ENCODE data around the gene HTR7. TPM values are rescaled to one million over a fixed set of nuclear protein-coding genes. Genes with fewer than 3 reads are reported as not detected.

Gene HTR7
- total and polyA plus RNA-seq, 2 of the 8 experiments (the other 6 are each of a cell fraction or from before 2014, with no cell fraction given): 22.9 to 24.6 TPM

- Histone ChIP-seq H2BK120ac (replicated peaks; ENCODE audit: low read depth, low read length) (no peak overlapping the region), H4K5ac (ENCODE audit: insufficient read length, low read depth, low read length) (no peak overlapping the region), H2BK15ac (ENCODE audit: low read length) (no peak overlapping the region), H2AK5ac (ENCODE audit: low read depth, low read length) (no peak overlapping the region), H2AFZ (ENCODE audit: low read length) (no peak overlapping the region), H3K56ac (replicated peaks; ENCODE audit: insufficient read length, low read depth, low read length) (no peak overlapping the region), H3K4me3 (ENCODE audit: extremely low read depth in 1 of 4, insufficient read depth in 2 of 4, low read depth in 3 of 4, low read length in 4 of 4) (no peak overlapping the region), H3K18ac (ENCODE audit: extremely low read depth, low read length) (no peak overlapping the region), H4K91ac (replicated peaks; ENCODE audit: insufficient read length, low read length) (no peak overlapping the region), H3K27me3 (replicated peaks in 1 of 4; ENCODE audit: control insufficient read depth in 3 of 4, extremely low read depth in 1 of 4, insufficient read depth in 3 of 4, low read length in 3 of 4) (peaks cover 0 to 2% (median 0%) of the 10 kb centered on the region in 4 experiments; a peak in 1 of 7 replicates), H3K4me1 (replicated peaks in 1 of 4; ENCODE audit: control insufficient read depth in 3 of 4, insufficient read depth in 4 of 4, low read length in 3 of 4) (peaks cover 0 to 11% (median 4%) of the 10 kb centered on the region in 4 experiments; a peak in 5 of 7 replicates), H3K14ac (ENCODE audit: insufficient read length) (no peak overlapping the region), H3K4ac (replicated peaks; ENCODE audit: insufficient read length, low read depth, low read length) (no peak overlapping the region), H2BK20ac (ENCODE audit: low read length) (no peak overlapping the region), H3K27ac (ENCODE audit: low read depth, low read length) (no peak overlapping the region), H4K20me1 (replicated peaks in 1 of 2; ENCODE audit: control insufficient read depth in 1 of 2, insufficient read depth in 2 of 2, low read length in 2 of 2) (no peaks in the 10 kb centered on the region), H3K23ac (ENCODE audit: insufficient read length) (no peak overlapping the region), H2BK12ac (ENCODE audit: low read depth, low read length) (no peak overlapping the region), H4K8ac (ENCODE audit: extremely low read depth, insufficient read depth, low read length) (no peak overlapping the region), H3K23me2 (ENCODE audit: low read depth, low read length) (no peaks in the 10 kb centered on the region), H3K9me3 (ENCODE audit: insufficient read depth in 2 of 2, low read depth in 1 of 2, low read length in 1 of 2) (no peaks in the 10 kb centered on the region), H3K36me3 (ENCODE audit: control insufficient read depth in 2 of 4, insufficient read depth in 4 of 4, low read length in 3 of 4) (no peaks in the 10 kb centered on the region), H3K4me2 (ENCODE audit: insufficient read depth in 1 of 2, low read depth in 2 of 2, low read length in 2 of 2) (no peak overlapping the region), H3K79me2 (ENCODE audit: control insufficient read depth in 1 of 2, insufficient read depth in 2 of 2, low read length in 2 of 2) (no peaks in the 10 kb centered on the region), H3K79me1 (ENCODE audit: low read depth, low read length) (no peaks in the 10 kb centered on the region), H3K9ac (replicated peaks in 1 of 4; ENCODE audit: extremely low read depth in 1 of 4, low read depth in 3 of 4, low read length in 3 of 4) (no peak overlapping the region), H2BK5ac (ENCODE audit: low read depth, low read length) (no peak overlapping the region)
- 78% methylated on average over 3 of the region's 3 CpGs; no CpG with 5 or more reads in 1 of the 2 experiments for WGBS, 2 experiments (ENCODE audit: extremely low coverage in 1 of 2, insufficient coverage in 1 of 2, insufficient read length in 1 of 2, insufficient replicate concordance in 2 of 2, low coverage in 1 of 2, low lambda C conversion rate in 2 of 2, missing lambda C conversion rate in 1 of 2)
- CTCF ChIA-PET (ENCODE audit: partially characterized antibody): no interaction called here
- FAIRE-seq (no peak), DNase-seq (ENCODE audit: low read depth in 1 of 2, low spot score in 2 of 2) (no peak)
- TF ChIP-seq GABPA (IDR thresholded peaks at IDR 0.05; ENCODE audit: borderline replicate concordance, insufficient read depth, low read length) (no peak), KDM1A (IDR thresholded peaks at IDR 0.05; ENCODE audit: borderline replicate concordance, low read length) (no peak)
- POLR2A ChIA-PET (ENCODE audit: partially characterized antibody): no interaction called here
Measured at GRCh38 chr10:90732581-90732980, 125.3 kb downstream of the HTR7 start.
